HG02973 (cell line): ENCODE results near the gene SLC25A22.

Source experiments
- ATAC-seq: cut with Tn5 transposase; IDR thresholded peaks from one replicate; pipeline ENCODE4 v1.9.1; 2021; ENCODE audit warnings: moderate library complexity; ENCODE audit not compliant: unreplicated experiment

The SLC25A22 gene

GRCh38 chr11:798093-798713, at the start of gene SLC25A22:
SLC25A22 (minus strand) TSS chr11:798281; CDS start chr11:795006, 3,275 bp downstream.
- peak; percentile 40 for ATAC-seq

- no peak for ATAC-seq
These were observed 49.8 kb upstream of the SLC25A22 start for GRCh38 chr11:847876-848275.

GRCh38 chr11:846496-847098, 48.5 kb upstream of the SLC25A22 start:
- no peak for ATAC-seq

- no peak for ATAC-seq
These were observed 47.9 kb upstream of the SLC25A22 start for GRCh38 chr11:845872-846495.

GRCh38 chr11:844693-845644, 46.9 kb upstream of the SLC25A22 start:
- ATAC-seq: no peak

- no peak for ATAC-seq
These were observed 46.0 kb upstream of the SLC25A22 start for GRCh38 chr11:843818-844692.

GRCh38 chr11:843086-843734, 45.1 kb upstream of the SLC25A22 start:
- ATAC-seq: no peak

GRCh38 chr11:842370-843002, 44.4 kb upstream of the SLC25A22 start, which contains the start of the genes POLR2L and TSPAN4:
POLR2L (minus strand) TSS chr11:842529; CDS start chr11:842508, 21 bp downstream.
TSPAN4 (plus strand) TSS chr11:842852; CDS start chr11:850305, 7,453 bp downstream.
- ATAC-seq: peak; percentile 62

GRCh38 chr11:841981-842369, 43.9 kb upstream of the SLC25A22 start:
- peak; percentile 2 for ATAC-seq

GRCh38 chr11:839875-840617, 42.0 kb upstream of the SLC25A22 start:
- no peak for ATAC-seq

GRCh38 chr11:839280-839623, 41.2 kb upstream of the SLC25A22 start:
- no peak for ATAC-seq

- ATAC-seq: no peak
These were observed 40.6 kb upstream of the SLC25A22 start for GRCh38 chr11:838441-839279.

- no peak for ATAC-seq
These were observed 39.9 kb upstream of the SLC25A22 start for GRCh38 chr11:837990-838307.

GRCh38 chr11:837189-837989, 39.3 kb upstream of the SLC25A22 start:
- ATAC-seq: no peak

GRCh38 chr11:836700-837099, 38.6 kb upstream of the SLC25A22 start:
- ATAC-seq: no peak

GRCh38 chr11:836274-836673, 38.2 kb upstream of the SLC25A22 start:
- ATAC-seq: no peak
